Activated CD4-positive, alpha-beta T cell treated with anti-CD3 and anti-CD28 coated beads for 48 hours (primary cell): ENCODE results near the gene TMEM109.

Experiments used
- DNase-seq: peaks from one replicate; pipeline ENCODE4 v3.0.0-alpha.2; 2020

The TMEM109 gene

GRCh38 chr11:60927061-60927592 is 13.2 kb downstream of the TMEM109 start:
- DNase-seq, result no peak

- no peak for DNase-seq
These were observed 13.6 kb downstream of the TMEM109 start for GRCh38 chr11:60927600-60927999.

DNA sequence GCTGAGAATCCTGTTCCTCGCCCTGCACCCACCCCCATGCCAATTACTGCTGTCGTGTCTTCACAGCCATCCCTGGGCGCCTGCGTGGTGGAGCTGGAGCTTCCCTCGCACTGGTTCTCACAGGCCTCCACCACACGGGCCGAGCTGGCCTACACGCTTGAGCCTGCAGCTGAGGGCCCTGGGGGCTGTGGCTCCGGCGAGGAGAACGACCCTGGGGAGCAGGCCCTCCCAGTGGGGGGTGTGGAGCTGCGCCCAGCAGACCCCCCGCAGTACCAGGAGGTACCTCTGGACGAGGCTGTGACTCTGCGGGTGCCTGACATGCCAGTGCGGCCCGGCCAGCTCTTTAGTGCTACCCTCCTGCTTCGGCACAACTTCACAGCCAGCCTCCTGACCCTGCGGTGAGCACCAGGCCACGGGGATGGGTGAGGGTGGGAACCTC is 14.6 kb downstream of the TMEM109 start:
- no peak for DNase-seq

DNA sequence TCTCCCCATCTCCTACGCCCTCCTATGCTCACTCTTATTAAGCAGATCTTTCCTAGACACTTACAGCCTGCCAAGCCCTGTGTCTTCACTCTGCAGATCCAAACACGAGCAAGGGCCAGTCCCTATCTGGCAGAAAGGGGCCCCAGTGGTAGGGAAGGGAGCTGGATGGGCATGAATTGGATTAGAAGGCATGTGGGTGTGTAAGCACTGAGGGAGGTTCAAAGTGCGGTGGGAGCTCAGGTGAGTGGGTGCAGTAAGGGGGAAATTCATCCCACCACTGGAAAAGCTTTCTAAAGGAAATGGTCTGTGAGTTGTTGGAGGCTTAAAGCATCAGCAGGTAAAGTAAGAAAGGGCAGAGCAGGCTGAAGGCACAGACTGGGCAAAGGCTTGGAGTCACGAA is 15.8 kb downstream of the TMEM109 start:
- no peak for DNase-seq

DNA sequence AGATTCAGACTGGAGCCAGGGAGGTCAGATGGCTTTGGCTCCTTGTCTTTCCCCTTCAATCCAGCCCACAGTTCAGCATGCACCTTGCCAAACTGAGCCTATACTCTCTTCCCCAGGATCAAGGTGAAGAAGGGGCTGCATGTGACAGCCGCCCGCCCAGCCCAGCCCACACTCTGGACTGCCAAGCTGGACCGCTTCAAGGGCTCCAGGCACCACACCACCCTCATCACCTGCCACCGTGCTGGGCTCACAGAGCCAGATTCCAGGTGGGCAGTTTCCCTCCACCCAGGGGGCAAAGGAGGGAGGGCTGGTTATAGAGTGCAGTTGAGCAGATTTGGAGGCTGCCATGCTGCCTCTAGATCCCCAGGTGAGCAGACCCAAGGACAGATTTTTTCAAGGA is 16.4 kb downstream of the TMEM109 start:
- no peak for DNase-seq

DNA sequence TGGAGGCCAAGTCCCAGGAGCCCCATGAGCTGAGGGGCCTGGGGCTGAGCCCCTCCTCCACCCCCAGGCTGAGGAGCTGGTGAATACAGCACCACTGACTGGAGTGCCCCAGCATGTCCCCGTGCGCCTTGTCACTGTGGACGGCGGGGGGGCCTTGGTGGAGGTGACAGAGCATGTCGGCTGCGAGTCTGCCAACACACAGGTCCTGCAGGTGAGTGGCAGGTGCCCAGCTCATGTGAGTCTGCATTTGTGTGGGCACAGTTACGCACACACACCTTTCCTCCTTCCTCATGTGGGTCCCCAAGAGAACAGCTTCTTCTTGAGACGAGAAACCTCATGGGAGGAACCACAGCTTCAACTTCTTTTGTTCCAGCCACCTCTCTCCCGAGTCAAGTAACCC is 18.0 kb downstream of the TMEM109 start:
- DNase-seq, result no peak

GRCh38 chr11:60932605-60933356 is 18.8 kb downstream of the TMEM109 start:
- no peak for DNase-seq

DNA sequence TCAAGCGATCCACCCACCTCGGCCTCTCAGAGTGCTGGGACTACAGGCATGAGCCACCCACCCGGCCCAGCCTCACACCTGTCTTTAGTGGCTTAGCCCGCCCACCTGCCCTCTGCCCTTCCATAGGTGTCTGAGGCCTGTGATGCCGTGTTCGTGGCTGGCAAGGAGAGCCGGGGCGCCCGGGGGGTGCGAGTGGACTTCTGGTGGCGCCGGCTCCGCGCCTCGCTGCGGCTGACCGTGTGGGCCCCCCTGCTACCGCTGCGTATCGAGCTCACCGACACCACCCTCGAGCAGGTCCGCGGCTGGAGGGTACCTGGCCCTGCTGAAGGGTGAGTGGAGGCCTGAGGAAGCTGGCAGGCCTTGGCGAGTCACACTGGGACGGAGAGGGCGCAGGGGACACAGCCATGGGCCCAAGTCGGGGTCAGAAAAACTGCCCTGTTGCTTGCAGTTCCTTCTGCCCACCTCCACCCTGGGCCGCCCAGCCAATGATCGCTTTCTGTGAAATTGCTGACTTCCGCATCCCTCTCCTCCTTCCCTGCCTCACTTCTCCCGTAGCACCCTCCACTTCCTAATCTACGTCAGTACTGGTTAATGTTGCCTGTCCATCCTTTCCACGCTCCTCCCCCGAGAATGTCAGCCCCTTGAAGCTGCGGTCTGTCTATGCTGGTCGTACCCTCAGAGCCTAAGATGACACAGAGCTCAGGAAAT is 19.6 kb downstream of the TMEM109 start:
- no peak for DNase-seq

DNA sequence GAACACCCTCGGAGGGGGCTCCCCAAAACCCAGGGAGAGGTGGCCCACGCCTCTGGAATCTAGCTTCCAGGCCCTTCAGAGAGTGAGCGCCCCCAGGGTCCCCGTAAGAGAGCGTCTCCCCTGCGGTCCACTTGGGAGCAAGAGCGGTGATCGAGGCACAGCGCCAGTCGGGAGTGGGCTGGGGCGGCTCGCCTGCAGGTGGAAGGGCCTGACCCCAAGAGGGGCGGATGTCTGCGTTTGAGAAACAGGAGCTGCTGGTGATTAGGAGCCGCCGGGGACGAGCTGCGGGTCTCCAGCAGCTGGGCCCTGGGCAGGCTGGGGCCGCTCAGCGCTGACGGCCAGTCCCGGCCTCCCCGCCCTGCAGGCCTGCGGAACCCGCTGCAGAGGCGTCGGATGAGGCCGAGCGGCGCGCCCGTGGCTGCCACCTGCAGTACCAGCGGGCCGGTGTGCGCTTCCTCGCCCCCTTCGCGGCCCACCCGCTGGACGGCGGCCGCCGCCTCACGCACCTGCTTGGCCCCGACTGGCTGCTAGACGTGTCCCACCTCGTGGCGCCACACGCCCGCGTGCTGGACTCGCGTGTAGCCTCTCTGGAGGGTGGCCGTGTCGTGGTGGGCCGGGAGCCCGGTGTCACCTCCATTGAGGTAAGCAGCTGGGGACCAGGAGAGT is 20.3 kb downstream of the TMEM109 start:
- DNase-seq, result no peak

DNA sequence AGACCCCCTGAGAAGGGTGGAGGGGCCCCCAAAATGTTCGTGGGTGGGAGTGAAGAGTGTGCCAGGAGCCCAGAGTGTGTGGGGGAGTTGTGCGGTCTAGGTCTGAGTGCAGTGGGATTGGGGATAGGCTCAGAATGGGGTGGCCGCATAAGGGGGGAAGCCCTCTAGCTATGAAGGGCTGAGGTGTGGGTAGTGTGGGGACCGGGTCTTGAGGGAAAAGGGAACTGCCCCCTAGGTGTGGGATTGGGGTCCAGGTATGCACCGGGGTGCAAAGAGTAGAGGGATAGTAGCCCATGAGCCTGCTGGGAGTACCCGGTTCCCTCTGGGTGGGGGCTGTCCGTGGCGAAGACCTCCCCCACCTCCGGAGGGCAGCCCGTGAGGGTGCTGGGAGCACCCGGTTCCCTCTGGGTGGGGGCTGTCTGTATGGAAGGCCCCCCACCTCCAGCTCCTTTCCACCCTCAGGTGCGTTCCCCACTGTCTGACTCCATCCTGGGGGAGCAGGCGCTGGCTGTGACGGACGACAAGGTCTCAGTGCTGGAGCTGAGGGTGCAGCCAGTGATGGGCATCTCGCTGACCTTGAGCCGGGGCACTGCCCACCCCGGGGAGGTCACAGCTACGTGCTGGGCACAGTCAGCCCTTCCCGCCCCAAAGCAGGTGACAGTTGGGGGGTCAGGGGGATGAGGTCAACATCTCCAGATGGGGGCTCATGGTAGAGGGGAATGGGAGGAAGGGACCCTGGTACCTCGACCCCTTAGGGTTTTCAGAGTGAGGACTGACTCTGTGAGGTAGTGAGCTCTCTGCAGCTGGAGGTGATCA is 21.0 kb downstream of the TMEM109 start:
- DNase-seq, result no peak

- DNase-seq, result no peak
These were observed 21.9 kb downstream of the TMEM109 start for GRCh38 chr11:60935676-60936442.

GRCh38 chr11:60936467-60937143 is 22.6 kb downstream of the TMEM109 start:
- no peak for DNase-seq

GRCh38 chr11:60937144-60937527 is 23.2 kb downstream of the TMEM109 start:
- no peak for DNase-seq

DNA sequence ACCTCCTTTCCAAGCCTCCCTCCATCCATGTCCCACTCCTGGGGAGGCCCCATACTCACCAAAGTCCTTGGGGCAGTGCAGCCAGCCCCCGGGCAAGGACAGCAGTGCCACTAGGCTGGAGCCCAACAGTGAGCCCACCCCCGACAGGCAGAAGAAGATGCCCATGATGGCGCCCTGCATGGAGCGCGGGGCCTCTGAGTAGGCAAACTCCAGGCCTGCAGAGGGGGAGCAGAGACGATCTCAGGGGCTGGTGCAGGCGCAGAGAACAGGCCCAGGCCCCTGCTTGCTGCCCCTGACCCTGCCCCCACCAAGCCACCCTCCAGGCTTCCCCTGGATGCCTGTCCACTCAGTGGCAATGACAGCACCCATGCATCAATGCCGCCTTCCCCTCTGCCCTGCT is 23.9 kb downstream of the TMEM109 start:
- no peak for DNase-seq

DNA sequence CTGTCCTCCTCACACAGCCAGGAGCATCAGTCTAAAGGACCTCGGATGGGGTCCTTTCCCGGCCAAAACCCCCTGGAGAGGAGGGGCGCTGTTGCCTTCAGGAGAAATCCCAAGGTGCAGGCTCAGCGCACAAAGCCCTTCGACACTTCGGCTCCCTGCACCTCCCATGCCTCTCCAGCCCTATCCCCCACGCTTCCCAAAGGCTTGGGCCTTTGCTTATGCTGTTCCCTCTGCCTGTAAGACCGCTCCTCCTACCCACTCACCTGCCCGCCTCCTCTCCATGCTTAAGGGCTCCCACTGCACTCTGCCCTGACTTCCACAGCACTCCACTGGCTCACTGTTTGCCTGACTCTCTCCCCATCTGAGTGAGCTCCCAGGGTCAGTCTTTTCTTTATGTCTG is 24.5 kb downstream of the TMEM109 start:
- DNase-seq, result no peak

DNA sequence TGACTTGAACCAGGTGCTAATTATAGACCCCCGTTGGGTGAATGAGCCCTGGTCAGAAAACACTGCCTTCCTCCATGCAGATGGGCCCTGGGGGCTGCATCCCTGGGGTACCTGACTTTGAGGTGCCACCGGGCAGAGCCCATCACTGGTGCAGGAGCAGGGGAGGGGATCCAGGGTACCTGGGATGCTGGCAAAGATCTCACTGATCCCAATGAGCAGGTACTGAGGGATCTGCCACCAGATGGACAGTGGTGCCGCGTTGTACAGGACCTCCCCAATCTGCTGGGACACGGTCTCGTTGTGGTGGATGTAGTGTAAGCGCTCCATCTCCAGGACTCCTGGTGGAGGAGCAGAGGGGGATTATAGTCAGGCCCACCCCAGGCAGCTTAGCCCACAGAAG is 25.3 kb downstream of the TMEM109 start:
- no peak for DNase-seq

GRCh38 chr11:60939855-60940254 is 25.9 kb downstream of the TMEM109 start:
- no peak for DNase-seq

DNA sequence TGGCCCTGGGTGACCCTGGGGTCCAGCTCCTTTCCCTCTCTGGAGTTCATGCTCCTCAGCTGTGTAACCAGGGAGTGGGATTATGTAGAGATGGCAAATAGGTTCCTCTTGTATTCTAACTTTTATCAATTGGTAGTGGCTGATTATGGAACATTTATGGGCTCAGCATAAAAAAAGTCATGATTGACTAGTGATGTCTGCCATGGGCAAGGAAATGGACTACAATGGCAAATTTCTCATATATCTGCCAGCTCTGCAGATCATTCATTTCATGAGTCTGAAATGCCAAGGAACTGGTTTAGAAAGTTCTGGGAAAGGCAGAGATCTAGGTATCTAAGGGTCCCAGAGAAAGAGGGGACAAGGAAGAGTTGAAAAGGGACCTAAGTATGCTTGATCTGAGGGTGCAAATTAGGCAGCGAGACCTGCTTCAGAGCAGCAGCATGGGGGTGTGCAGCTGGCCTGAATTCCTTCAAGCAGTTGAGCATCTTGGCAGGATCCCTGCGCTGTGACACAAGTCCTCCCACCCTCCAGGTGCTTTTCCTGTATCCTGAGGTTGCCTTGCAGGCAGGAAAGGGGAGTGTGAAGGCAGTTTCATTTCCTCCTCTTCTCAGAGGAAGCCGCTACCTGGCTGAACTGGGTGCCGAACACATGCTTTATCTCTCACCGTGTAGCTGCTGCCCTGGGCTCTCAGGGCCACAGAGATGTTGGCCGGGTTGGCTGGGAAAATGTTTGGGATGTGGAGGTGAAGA is 27.6 kb downstream of the TMEM109 start:
- DNase-seq, result no peak

DNA sequence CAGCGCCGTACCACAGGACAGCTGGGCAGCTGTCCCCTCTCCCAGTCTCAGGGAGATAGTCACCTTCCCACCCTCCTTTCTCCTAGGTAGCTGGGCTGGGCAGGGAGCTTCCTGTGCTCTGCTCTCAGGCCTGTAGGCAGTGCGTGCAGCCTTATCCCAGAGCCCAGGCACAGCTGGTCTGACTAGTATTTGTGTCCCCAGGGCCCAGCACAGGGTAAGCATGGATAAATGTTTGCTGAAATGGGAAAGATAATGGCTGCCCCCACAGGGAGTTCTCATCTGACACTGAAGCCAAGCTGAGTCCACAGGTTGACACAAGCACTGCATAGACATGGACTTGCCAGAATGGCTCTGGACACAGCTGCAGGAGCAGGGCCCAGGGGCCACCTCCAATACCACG is 28.3 kb downstream of the TMEM109 start:
- no peak for DNase-seq

GRCh38 chr11:60942970-60943565 is 29.1 kb downstream of the TMEM109 start:
- no peak for DNase-seq
